Measurements from ENCODE around the gene ENAM. TPM values are rescaled to one million over a fixed set of nuclear protein-coding genes. Genes with fewer than 3 reads are reported as not detected.

ENAM gene
- total RNA-seq, 1 experiment from 2014 or later, result not detected

DNA sequence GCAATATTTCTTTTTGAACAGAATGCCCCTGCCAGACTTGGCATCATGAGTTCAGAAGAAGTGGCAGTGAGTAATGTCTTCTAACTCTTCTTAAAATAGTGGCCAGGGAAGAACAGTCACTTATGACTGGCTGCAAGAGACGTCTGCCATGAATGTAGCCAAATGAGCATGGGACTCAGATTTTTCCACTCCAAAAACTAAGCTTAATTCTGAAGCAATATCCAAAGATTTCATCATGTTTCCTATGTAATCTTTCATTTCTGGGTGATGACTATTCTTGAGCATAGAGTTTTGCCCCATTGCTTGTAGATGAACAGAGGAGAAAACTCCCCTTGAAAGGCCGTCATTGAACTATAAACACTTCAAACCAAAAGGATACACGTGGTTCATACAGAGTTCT lies 24.7 kb upstream of the ENAM start:
- DNase-seq (ENCODE audit: low read depth, low spot score), result no peak
- Histone ChIP-seq H3K27me3 (ENCODE audit: insufficient read depth, low read length) (no peaks in the 10 kb centered on the region), H3K27ac (ENCODE audit: low read depth, low read length) (no peak overlapping the region), H3K4me1 (ENCODE audit: control insufficient read depth in 1 of 2, insufficient read depth in 2 of 2, low read length in 2 of 2) (no peaks in the 10 kb centered on the region), H3K4me3 (replicated peaks in 1 of 2; ENCODE audit: low read depth in 1 of 2, low read length in 2 of 2) (no peak overlapping the region), H3K9me3 (ENCODE audit: control insufficient read depth in 1 of 2, insufficient read depth in 1 of 2, low read depth in 1 of 2, low read length in 2 of 2) (no peaks in the 10 kb centered on the region), H4K20me1 (ENCODE audit: insufficient read depth) (no peaks in the 10 kb centered on the region), H3K4me2 (ENCODE audit: low read length) (no peak overlapping the region), H3K9me2 (ENCODE audit: insufficient read depth) (no peaks in the 10 kb centered on the region), H3K9ac (ENCODE audit: low read length) (no peak overlapping the region), H2AFZ (ENCODE audit: low read depth, low read length, poor library complexity, severe bottlenecking) (no peak overlapping the region), H3K36me3 (ENCODE audit: control insufficient read depth in 1 of 2, insufficient read depth in 2 of 2, low read length in 2 of 2) (no peaks in the 10 kb centered on the region), H3K79me2 (ENCODE audit: insufficient read depth, low read length) (no peaks in the 10 kb centered on the region)
- BruUV-seq (replicated peaks), result no TSS peak
- POLR2A ChIA-PET, result no interaction called here
- CTCF ChIA-PET, result no interaction called here
- RAD21 ChIA-PET (ENCODE audit: low non-redundant PET in 1 of 2, low total read pairs in 2 of 2, uncharacterized antibody in 2 of 2, unreplicated experiment in 2 of 2), result no interaction called here
- intact Hi-C loops (cut with micrococcal nuclease), result loop anchor here (5.0 to 10.0 kb wide), 4 partner anchors 83 to 1861 kb away; partner anchors contain the start of gene UTP3
- TF ChIP-seq, protein P1, sequence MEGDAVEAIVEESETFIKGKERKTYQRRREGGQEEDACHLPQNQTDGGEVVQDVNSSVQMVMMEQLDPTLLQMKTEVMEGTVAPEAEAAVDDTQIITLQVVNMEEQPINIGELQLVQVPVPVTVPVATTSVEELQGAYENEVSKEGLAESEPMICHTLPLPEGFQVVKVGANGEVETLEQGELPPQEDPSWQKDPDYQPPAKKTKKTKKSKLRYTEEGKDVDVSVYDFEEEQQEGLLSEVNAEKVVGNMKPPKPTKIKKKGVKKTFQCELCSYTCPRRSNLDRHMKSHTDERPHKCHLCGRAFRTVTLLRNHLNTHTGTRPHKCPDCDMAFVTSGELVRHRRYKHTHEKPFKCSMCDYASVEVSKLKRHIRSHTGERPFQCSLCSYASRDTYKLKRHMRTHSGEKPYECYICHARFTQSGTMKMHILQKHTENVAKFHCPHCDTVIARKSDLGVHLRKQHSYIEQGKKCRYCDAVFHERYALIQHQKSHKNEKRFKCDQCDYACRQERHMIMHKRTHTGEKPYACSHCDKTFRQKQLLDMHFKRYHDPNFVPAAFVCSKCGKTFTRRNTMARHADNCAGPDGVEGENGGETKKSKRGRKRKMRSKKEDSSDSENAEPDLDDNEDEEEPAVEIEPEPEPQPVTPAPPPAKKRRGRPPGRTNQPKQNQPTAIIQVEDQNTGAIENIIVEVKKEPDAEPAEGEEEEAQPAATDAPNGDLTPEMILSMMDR (IDR thresholded peaks at IDR 0.05 in 2 of 3, conservative IDR thresholded peaks at IDR 0.05 in 1 of 3; ENCODE audit: borderline replicate concordance in 1 of 3, insufficient read depth in 1 of 3, low read depth in 2 of 3, low read length in 2 of 3), result no peak
- no peak for TF ChIP-seq POLR2AphosphoS5 (IDR thresholded peaks at IDR 0.05; ENCODE audit: low read depth, low read length)
- TF ChIP-seq EGR1 (IDR thresholded peaks at IDR 0.05; ENCODE audit: low read depth), result no peak
- TF ChIP-seq ZBTB33 (IDR thresholded peaks at IDR 0.05; ENCODE audit: extremely low read depth, insufficient replicate concordance, low read length), result no peak
- TF ChIP-seq YY1 (IDR thresholded peaks at IDR 0.05; ENCODE audit: extremely low read depth, insufficient replicate concordance, low read depth, low read length), result no peak
- no peak for TF ChIP-seq SP1 (IDR thresholded peaks at IDR 0.05; ENCODE audit: low read depth)
- TF ChIP-seq POLR2A (IDR thresholded peaks at IDR 0.05; ENCODE audit: borderline replicate concordance, extremely low read depth, insufficient read depth, insufficient read length), result no peak
- TF ChIP-seq CBX3 (IDR thresholded peaks at IDR 0.05; ENCODE audit: low read depth), result no peak
- no peak for TF ChIP-seq SIN3A (IDR thresholded peaks at IDR 0.05; ENCODE audit: low read depth)
- TF ChIP-seq, protein P2, sequence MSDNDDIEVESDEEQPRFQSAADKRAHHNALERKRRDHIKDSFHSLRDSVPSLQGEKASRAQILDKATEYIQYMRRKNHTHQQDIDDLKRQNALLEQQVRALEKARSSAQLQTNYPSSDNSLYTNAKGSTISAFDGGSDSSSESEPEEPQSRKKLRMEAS (IDR thresholded peaks at IDR 0.05), result no peak
- TF ChIP-seq EZH2phosphoT487 (IDR thresholded peaks at IDR 0.05; ENCODE audit: borderline replicate concordance), result no peak
- no peak for TF ChIP-seq ZNF274 (IDR thresholded peaks at IDR 0.05; ENCODE audit: low read depth, low read length)
- no peak for TF ChIP-seq EZH2 (IDR thresholded peaks at IDR 0.05)
- TF ChIP-seq CEBPB (IDR thresholded peaks at IDR 0.05; ENCODE audit: low read depth), result no peak
- no peak for TF ChIP-seq RAD21 (IDR thresholded peaks at IDR 0.05; ENCODE audit: low read depth)
- no peak for TF ChIP-seq FOSL1 (IDR thresholded peaks at IDR 0.05; ENCODE audit: low read depth)
- no peak for TF ChIP-seq ZFX (IDR thresholded peaks at IDR 0.05)
- TF ChIP-seq ATF3 (IDR thresholded peaks at IDR 0.05), result no peak
- no peak for TF ChIP-seq ELF1 (IDR thresholded peaks at IDR 0.05; ENCODE audit: borderline replicate concordance, low read depth)
- ATAC-seq, result no peak
